ENCODE results near the gene ADPRHL1. TPM values are rescaled to one million over a fixed set of nuclear protein-coding genes. Genes with fewer than 3 reads are reported as not detected.
A peak's percentile ranks its signal among the peaks of the same experiment; 100 is the strongest.

Gene ADPRHL1
- total RNA-seq, 1 donor from 2014 or later: 0.22 TPM

DNA sequence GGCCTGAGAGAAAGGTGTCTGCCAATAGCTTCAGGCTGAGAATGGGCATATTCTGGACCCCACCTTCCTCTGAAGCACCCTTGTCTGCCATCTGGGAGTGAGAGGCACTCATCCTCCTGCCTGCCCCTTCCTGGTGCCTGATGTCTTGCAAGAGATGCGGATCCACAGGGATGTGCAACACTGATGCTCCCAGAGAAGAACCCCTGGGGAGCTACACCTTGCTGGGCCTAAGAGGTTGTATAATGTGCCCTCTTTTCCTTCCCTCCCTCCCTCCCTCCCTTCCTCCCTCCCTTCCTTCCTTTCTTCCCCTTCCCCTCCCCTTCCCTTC, 34.6 kb downstream of the ADPRHL1 start:
- H3K4me1 ChIP-seq: peaks cover 6% of the 10 kb centered on the region
- no peaks in the 10 kb centered on the region for H3K36me3 ChIP-seq
- H3K27me3 ChIP-seq: no peaks in the 10 kb centered on the region
- no peak for DNase-seq (ENCODE audit: low spot score)
- H3K27me3 Mint-ChIP-seq (ENCODE audit: insufficient read depth, low read depth): peaks cover 5% of the 10 kb centered on the region
- no peak overlapping the region for H3K9ac ChIP-seq
- H3K4me1 Mint-ChIP-seq: peaks cover 21% of the 10 kb centered on the region
- peaks cover 4% of the 10 kb centered on the region for H3F3A ChIP-seq (ENCODE audit: low read depth)
- H3K36me3 Mint-ChIP-seq: no peaks in the 10 kb centered on the region
- no peak overlapping the region for H3K4me2 ChIP-seq
- H3K9me3 ChIP-seq (ENCODE audit: low read depth): no peaks in the 10 kb centered on the region
- no peak for TF ChIP-seq EZH2 (IDR thresholded peaks at IDR 0.05)
- TF ChIP-seq, protein P1, sequence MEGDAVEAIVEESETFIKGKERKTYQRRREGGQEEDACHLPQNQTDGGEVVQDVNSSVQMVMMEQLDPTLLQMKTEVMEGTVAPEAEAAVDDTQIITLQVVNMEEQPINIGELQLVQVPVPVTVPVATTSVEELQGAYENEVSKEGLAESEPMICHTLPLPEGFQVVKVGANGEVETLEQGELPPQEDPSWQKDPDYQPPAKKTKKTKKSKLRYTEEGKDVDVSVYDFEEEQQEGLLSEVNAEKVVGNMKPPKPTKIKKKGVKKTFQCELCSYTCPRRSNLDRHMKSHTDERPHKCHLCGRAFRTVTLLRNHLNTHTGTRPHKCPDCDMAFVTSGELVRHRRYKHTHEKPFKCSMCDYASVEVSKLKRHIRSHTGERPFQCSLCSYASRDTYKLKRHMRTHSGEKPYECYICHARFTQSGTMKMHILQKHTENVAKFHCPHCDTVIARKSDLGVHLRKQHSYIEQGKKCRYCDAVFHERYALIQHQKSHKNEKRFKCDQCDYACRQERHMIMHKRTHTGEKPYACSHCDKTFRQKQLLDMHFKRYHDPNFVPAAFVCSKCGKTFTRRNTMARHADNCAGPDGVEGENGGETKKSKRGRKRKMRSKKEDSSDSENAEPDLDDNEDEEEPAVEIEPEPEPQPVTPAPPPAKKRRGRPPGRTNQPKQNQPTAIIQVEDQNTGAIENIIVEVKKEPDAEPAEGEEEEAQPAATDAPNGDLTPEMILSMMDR (IDR thresholded peaks at IDR 0.05): no peak
- TF ChIP-seq EZH2phosphoT487 (IDR thresholded peaks at IDR 0.05): no peak
- no peaks in the 10 kb centered on the region for H3K79me2 ChIP-seq (ENCODE audit: low read depth)
- H4K20me1 ChIP-seq (ENCODE audit: low read depth): no peaks in the 10 kb centered on the region
- H3K4me3 ChIP-seq: no peak overlapping the region
- H3K27ac Mint-ChIP-seq: no peak overlapping the region
- no peak overlapping the region for H3K27ac ChIP-seq
- H3K4me3 Mint-ChIP-seq: no peak overlapping the region
- H3K9me3 Mint-ChIP-seq: no peaks in the 10 kb centered on the region
- no peak overlapping the region for H2AFZ ChIP-seq (replicated peaks)

GRCh38 chr13:113417836-113418721, 35.2 kb downstream of the ADPRHL1 start:
- Histone ChIP-seq H3F3A (ENCODE audit: low read depth) (peaks cover 4% of the 10 kb centered on the region), H3K9me3 (ENCODE audit: low read depth) (no peaks in the 10 kb centered on the region), H3K27ac (no peak overlapping the region), H3K79me2 (ENCODE audit: low read depth) (no peaks in the 10 kb centered on the region), H4K20me1 (ENCODE audit: low read depth) (no peaks in the 10 kb centered on the region), H3K4me2 (no peak overlapping the region), H3K36me3 (no peaks in the 10 kb centered on the region), H3K4me1 (peaks cover 6% of the 10 kb centered on the region), H3K4me3 (no peak overlapping the region), H2AFZ (replicated peaks) (peak overlapping the region; percentile 60), H3K27me3 (no peaks in the 10 kb centered on the region), H3K9ac (no peak overlapping the region)
- H3K4me3 Mint-ChIP-seq: no peak overlapping the region
- peaks cover 4% of the 10 kb centered on the region for H3K9me3 Mint-ChIP-seq
- TF ChIP-seq, protein P1 (IDR thresholded peaks at IDR 0.05): no peak
- TF ChIP-seq EZH2 (IDR thresholded peaks at IDR 0.05) (no peak), EZH2phosphoT487 (IDR thresholded peaks at IDR 0.05) (no peak)
- H3K4me1 Mint-ChIP-seq: peaks cover 23% of the 10 kb centered on the region
- H3K27ac Mint-ChIP-seq: no peak overlapping the region
- H3K27me3 Mint-ChIP-seq (ENCODE audit: insufficient read depth, low read depth): peaks cover 7% of the 10 kb centered on the region
- peaks cover 1% of the 10 kb centered on the region for H3K36me3 Mint-ChIP-seq
- DNase-seq (ENCODE audit: low spot score): no peak

DNA sequence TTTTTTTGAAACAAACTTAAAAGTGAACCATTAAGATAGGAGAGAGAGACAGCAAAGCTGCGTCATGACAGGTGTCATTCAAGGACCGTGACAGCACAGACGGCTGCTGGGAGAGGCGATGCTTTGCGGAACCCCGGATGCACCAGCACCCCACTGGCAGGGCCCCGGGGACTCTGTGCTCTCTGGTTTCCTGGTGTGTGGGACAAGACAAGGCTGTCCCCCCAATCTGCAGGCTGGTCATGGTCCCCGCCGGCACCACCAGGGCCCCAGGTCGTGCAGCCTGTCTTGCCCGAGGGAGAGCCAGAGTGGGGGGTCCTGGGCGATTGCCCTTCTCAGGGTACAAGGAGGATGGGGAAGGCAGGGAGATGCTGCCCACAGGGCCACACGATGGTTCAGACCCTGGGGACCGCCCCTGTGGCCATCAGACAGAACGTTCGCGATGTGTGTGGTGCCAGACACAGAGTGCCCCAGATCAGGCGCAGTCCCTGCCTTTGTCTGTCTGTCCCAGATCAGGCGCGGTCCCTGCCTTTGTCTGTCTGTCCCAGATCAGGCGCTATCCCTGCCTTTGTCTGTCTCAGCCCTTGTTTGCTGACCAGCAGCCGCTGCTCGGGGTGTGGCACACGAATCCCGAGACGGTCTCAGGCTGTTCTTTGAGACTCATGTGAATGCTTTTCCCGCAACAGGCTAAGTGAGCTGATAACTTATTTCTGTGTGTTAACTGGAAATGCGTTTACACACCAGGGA, 36.1 kb downstream of the ADPRHL1 start:
- Histone ChIP-seq H2AFZ (replicated peaks) (peak overlapping the region; percentile 60), H3K27ac (no peak overlapping the region)
- peaks cover 5% of the 10 kb centered on the region for H3K9me3 Mint-ChIP-seq

More for the DNA sequence above, 36.1 kb downstream of the ADPRHL1 start:
- no peaks in the 10 kb centered on the region for H4K20me1 ChIP-seq (ENCODE audit: low read depth)
- H3F3A ChIP-seq (ENCODE audit: low read depth): peaks cover 4% of the 10 kb centered on the region
- DNase-seq (ENCODE audit: low spot score): peak; percentile 64
- H3K4me1 ChIP-seq: peaks cover 6% of the 10 kb centered on the region
- peaks cover 21% of the 10 kb centered on the region for H3K4me1 Mint-ChIP-seq
- H3K4me2 ChIP-seq: no peak overlapping the region
- no peaks in the 10 kb centered on the region for H3K27me3 ChIP-seq
- H3K36me3 Mint-ChIP-seq: peaks cover 2% of the 10 kb centered on the region
- TF ChIP-seq EZH2 (IDR thresholded peaks at IDR 0.05) (no peak), EZH2phosphoT487 (IDR thresholded peaks at IDR 0.05) (no peak)
- TF ChIP-seq, protein P1 (IDR thresholded peaks at IDR 0.05): no peak
- no peaks in the 10 kb centered on the region for H3K9me3 ChIP-seq (ENCODE audit: low read depth)
- no peak overlapping the region for H3K4me3 ChIP-seq
- H3K36me3 ChIP-seq: no peaks in the 10 kb centered on the region
- no peak overlapping the region for H3K9ac ChIP-seq
- no peaks in the 10 kb centered on the region for H3K79me2 ChIP-seq (ENCODE audit: low read depth)
- H3K4me3 Mint-ChIP-seq: no peak overlapping the region
- H3K27me3 Mint-ChIP-seq (ENCODE audit: insufficient read depth, low read depth): peaks cover 5% of the 10 kb centered on the region
- no peak overlapping the region for H3K27ac Mint-ChIP-seq
